Neural progenitor cell (in vitro differentiated cells): Measurements from ENCODE around the gene RPP14.

Experiments
- EZH2 ChIP-seq: fragments of 200-600 bp; sonication (generic); IDR thresholded peaks from 2 replicates; pipeline ENCODE4 v1.6.1; 2017; ENCODE audit warnings: antibody characterized with exemption, mild to moderate bottlenecking, moderate library complexity
- EZH2phosphoT487 ChIP-seq: fragments of 200-600 bp; sonication (generic); IDR thresholded peaks from 2 replicates; pipeline ENCODE4 v1.6.1; 2017; ENCODE audit warnings: antibody characterized with exemption
- TF ChIP-seq, protein P1 (sequence below): fragments of 200-600 bp; sonication (generic); IDR thresholded peaks from 2 replicates; pipeline ENCODE4 v1.5.1; 2017; ENCODE audit warnings: antibody characterized with exemption, mild to moderate bottlenecking

DNA sequence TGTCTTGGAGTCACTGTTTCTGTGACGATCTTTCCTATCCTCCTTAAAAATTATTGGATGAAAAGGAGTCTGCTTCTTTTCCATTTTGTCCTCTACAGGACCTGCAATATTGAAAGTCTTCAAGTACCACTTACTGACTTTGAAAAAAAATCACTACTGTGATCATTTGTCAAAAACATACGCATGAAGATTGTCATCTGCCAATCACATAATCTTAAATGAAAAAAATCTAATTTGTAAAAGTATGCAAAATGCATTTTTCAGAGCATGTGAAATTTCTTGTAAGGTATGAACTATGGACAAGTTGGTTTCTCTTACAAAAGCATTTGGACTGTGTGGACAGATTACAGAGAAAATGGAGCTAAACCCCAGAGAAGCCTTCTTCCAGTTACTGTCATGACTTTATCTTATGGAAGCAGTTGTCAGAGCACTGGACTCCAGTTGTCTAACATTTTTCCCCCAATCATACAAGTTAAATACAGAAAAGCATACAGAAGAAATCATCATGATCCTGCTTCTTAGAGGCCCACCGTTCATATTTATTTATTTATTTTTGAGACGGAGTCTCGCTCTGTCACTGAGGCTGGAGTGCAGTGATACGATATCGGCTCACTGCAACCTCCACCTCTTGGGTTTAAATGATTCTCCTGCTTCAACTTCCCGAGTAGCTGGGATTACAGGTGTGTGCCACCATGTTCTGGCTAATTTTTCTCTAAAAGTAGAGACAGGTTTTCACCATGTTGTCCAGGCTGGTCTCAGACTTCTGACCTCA, 23.3 kb downstream of the RPP14 start:
- TF ChIP-seq, protein P1, sequence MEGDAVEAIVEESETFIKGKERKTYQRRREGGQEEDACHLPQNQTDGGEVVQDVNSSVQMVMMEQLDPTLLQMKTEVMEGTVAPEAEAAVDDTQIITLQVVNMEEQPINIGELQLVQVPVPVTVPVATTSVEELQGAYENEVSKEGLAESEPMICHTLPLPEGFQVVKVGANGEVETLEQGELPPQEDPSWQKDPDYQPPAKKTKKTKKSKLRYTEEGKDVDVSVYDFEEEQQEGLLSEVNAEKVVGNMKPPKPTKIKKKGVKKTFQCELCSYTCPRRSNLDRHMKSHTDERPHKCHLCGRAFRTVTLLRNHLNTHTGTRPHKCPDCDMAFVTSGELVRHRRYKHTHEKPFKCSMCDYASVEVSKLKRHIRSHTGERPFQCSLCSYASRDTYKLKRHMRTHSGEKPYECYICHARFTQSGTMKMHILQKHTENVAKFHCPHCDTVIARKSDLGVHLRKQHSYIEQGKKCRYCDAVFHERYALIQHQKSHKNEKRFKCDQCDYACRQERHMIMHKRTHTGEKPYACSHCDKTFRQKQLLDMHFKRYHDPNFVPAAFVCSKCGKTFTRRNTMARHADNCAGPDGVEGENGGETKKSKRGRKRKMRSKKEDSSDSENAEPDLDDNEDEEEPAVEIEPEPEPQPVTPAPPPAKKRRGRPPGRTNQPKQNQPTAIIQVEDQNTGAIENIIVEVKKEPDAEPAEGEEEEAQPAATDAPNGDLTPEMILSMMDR, result no peak
- no peak for TF ChIP-seq EZH2phosphoT487
- no peak for TF ChIP-seq EZH2
